SU-DHL-6 (cell line): ENCODE data around the gene SERAC1.

ENCODE experiments used
- EZH2phosphoT487 ChIP-seq: fragments of 200-600 bp; sonication (generic), shearing (Covaris generic); conservative IDR thresholded peaks from 2 replicates; pipeline ENCODE4 v1.6.1; 2018; ENCODE audit warnings: mild to moderate bottlenecking, antibody characterized with exemption, low read length, moderate library complexity, mixed read lengths
- TF ChIP-seq, protein P1 (sequence below): fragments of 200-600 bp; sonication (generic); IDR thresholded peaks from one replicate; pipeline ENCODE4 v1.5.1; 2017; ENCODE audit warnings: antibody characterized with exemption, mild to moderate bottlenecking, low read length, moderate library complexity; ENCODE audit not compliant: insufficient read depth, poor library complexity, severe bottlenecking

DNA sequence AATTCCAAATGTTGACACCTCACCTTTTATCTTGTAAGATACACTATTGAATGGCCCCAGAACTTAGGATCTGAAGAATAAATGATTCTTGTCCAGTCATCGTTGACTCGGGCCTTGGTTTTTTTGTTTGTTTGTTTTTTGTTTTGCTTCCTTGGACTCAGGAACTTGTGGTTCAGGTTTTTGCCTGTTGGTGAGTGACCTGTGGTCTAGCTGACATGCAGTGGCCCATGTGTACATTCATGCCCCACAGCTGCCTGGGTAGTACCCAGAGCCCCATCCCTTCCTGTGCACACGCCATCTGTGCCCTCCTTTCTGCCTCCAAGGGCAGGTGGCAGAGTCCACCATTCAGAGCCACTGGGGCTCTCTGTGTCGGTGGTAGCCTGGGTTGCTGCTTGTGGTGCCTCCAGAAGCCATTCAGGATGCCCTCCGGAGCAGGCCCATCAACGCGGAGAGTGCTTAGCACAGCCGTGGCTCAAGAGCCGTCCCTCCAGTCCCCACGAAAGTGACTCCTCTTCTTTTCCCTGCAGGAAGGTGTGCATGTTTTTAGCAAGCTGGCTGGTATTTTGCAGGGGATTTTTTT, 100.5 kb downstream of the SERAC1 start:
- no peak for TF ChIP-seq EZH2phosphoT487
- TF ChIP-seq, protein P1, sequence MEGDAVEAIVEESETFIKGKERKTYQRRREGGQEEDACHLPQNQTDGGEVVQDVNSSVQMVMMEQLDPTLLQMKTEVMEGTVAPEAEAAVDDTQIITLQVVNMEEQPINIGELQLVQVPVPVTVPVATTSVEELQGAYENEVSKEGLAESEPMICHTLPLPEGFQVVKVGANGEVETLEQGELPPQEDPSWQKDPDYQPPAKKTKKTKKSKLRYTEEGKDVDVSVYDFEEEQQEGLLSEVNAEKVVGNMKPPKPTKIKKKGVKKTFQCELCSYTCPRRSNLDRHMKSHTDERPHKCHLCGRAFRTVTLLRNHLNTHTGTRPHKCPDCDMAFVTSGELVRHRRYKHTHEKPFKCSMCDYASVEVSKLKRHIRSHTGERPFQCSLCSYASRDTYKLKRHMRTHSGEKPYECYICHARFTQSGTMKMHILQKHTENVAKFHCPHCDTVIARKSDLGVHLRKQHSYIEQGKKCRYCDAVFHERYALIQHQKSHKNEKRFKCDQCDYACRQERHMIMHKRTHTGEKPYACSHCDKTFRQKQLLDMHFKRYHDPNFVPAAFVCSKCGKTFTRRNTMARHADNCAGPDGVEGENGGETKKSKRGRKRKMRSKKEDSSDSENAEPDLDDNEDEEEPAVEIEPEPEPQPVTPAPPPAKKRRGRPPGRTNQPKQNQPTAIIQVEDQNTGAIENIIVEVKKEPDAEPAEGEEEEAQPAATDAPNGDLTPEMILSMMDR = no peak
